ENCODE measurements around the gene RBM39. TPM values are rescaled to one million over a fixed set of nuclear protein-coding genes. Genes with fewer than 3 reads are reported as not detected.
"Not testable (repeated sequence)": the region's sequence is repeated elsewhere in the genome, so short reads cannot be mapped to it uniquely, and the experiment has no call there.

Gene RBM39
- total and polyA plus RNA-seq, 2 of the 8 experiments (the other 6 are each of a cell fraction or from before 2014, with no cell fraction given) = 78.0 to 219 TPM

DNA sequence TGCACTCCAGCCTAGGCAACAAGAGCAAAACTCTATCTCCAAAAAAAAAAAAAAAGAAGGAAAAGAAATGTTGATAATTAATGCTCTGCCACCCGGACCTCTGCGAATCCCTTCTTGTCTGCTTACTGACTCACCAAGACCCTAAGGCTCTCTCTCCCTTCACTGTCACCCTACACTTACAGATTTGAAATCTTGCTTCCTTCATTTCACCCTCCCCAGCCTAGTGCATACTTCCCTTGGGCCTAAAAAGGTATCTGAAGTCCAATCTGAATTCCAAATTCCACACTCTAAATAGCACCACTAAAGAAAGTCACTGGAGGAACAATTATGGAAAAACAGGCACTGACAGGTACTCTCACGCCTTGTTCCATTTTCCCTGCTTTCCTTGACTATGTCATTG, 20.4 kb upstream of the RBM39 start (continued):
- TF ChIP-seq TAF7 (optimal IDR thresholded peaks at IDR 0.05; ENCODE audit: borderline replicate concordance, low read depth, low read length) (no peak), GTF2F1 (IDR thresholded peaks at IDR 0.05; ENCODE audit: borderline replicate concordance, low read depth, low read length) (no peak), TBP (IDR thresholded peaks at IDR 0.05; ENCODE audit: low read depth, low read length) (no peak), CHD1 (IDR thresholded peaks at IDR 0.05; ENCODE audit: low read depth, low read length) (no peak)

- not testable (repeated sequence) for H4K91ac ChIP-seq (replicated peaks; ENCODE audit: insufficient read length, low read length); H3K27me3 ChIP-seq (replicated peaks in 1 of 4; ENCODE audit: control insufficient read depth in 3 of 4, extremely low read depth in 1 of 4, insufficient read depth in 3 of 4, low read length in 3 of 4); H3K9me3 ChIP-seq (ENCODE audit: insufficient read depth in 2 of 2, low read depth in 1 of 2, low read length in 1 of 2); H3K18ac ChIP-seq (ENCODE audit: extremely low read depth, low read length); H3K4me2 ChIP-seq (ENCODE audit: insufficient read depth in 1 of 2, low read depth in 2 of 2, low read length in 2 of 2); H3K79me2 ChIP-seq (ENCODE audit: control insufficient read depth in 1 of 2, insufficient read depth in 2 of 2, low read length in 2 of 2); FAIRE-seq; H4K8ac ChIP-seq (ENCODE audit: extremely low read depth, insufficient read depth, low read length); H3K79me1 ChIP-seq (ENCODE audit: low read depth, low read length); H2BK15ac ChIP-seq (ENCODE audit: low read length); DNase-seq (ENCODE audit: low read depth in 1 of 2, low spot score in 2 of 2); H3K27ac ChIP-seq (ENCODE audit: low read depth, low read length); H3K4ac ChIP-seq (replicated peaks; ENCODE audit: insufficient read length, low read depth, low read length); H3K14ac ChIP-seq (ENCODE audit: insufficient read length); H3K23me2 ChIP-seq (ENCODE audit: low read depth, low read length); H2BK5ac ChIP-seq (ENCODE audit: low read depth, low read length); H4K5ac ChIP-seq (ENCODE audit: insufficient read length, low read depth, low read length); H4K20me1 ChIP-seq (replicated peaks in 1 of 2; ENCODE audit: control insufficient read depth in 1 of 2, insufficient read depth in 2 of 2, low read length in 2 of 2); H3K36me3 ChIP-seq (ENCODE audit: control insufficient read depth in 2 of 4, insufficient read depth in 4 of 4, low read length in 3 of 4); H2AK5ac ChIP-seq (ENCODE audit: low read depth, low read length); H2BK20ac ChIP-seq (ENCODE audit: low read length); H2BK12ac ChIP-seq (ENCODE audit: low read depth, low read length); H3K23ac ChIP-seq (ENCODE audit: insufficient read length); H3K56ac ChIP-seq (replicated peaks; ENCODE audit: insufficient read length, low read depth, low read length); H2BK120ac ChIP-seq (replicated peaks; ENCODE audit: low read depth, low read length); H3K9ac ChIP-seq (replicated peaks in 1 of 4; ENCODE audit: extremely low read depth in 1 of 4, low read depth in 3 of 4, low read length in 3 of 4); H3K4me3 ChIP-seq (ENCODE audit: extremely low read depth in 1 of 4, insufficient read depth in 2 of 4, low read depth in 3 of 4, low read length in 4 of 4); H3K4me1 ChIP-seq (replicated peaks in 1 of 4; ENCODE audit: control insufficient read depth in 3 of 4, insufficient read depth in 4 of 4, low read length in 3 of 4); H2AFZ ChIP-seq (ENCODE audit: low read length)
- POLR2A ChIA-PET (ENCODE audit: partially characterized antibody) = interaction anchor here (1.4 to 2.3 kb wide), 3 partner anchors 19 to 102 kb away, joined by 3 to 19 read pairs (median 5); partner anchors contain the start of gene RBM39
- WGBS, 2 experiments (ENCODE audit: extremely low coverage in 1 of 2, insufficient coverage in 1 of 2, insufficient read length in 1 of 2, insufficient replicate concordance in 2 of 2, low coverage in 1 of 2, low lambda C conversion rate in 2 of 2, missing lambda C conversion rate in 1 of 2) = 93% methylated on average over 10 of the region's 11 CpGs; no CpG with 5 or more reads in 1 of the 2 experiments
- CTCF ChIA-PET (ENCODE audit: partially characterized antibody) = interaction anchor here (0.6 to 0.7 kb wide), 2 partner anchors 19 to 40 kb away, joined by 3 to 5 read pairs; partner anchors contain the start of gene RBM39
Measured at GRCh38 chr20:35761548-35761947, 19.5 kb upstream of the RBM39 start.
